Fibroblast of lung (primary cell): ENCODE measurements around the gene PANK4. TPM values are rescaled to one million over a fixed set of nuclear protein-coding genes. Genes with fewer than 3 reads are reported as not detected.

Source experiments
- DNase-seq, 2 donors: peaks; one replicate each; pipeline versions ENCODE4 v3.0.0 to v3.0.0-alpha.2; 2010; ENCODE audit warnings: low read depth in 2 of 2
- H2AFZ ChIP-seq: 2 replicates; pipeline ENCODE4 v1.5.1; 2012; ENCODE audit warnings: low read length, control low read depth, inconsistent platforms
- H3K27ac ChIP-seq: 2 replicates; pipeline ENCODE4 v1.5.1; 2011; ENCODE audit warnings: low read length, control low read depth; ENCODE audit not compliant: insufficient read depth
- H3K27me3 ChIP-seq: 2 replicates; pipeline ENCODE4 v1.5.1; 2011; ENCODE audit warnings: mild to moderate bottlenecking, low read length; ENCODE audit not compliant: control insufficient read depth, insufficient read depth
- H3K36me3 ChIP-seq: 2 replicates; pipeline ENCODE4 v1.5.1; 2011; ENCODE audit warnings: low read length; ENCODE audit not compliant: control insufficient read depth, insufficient read depth
- H3K4me1 ChIP-seq: 2 replicates; pipeline ENCODE4 v1.5.1; 2011; ENCODE audit warnings: low read length; ENCODE audit not compliant: control insufficient read depth, insufficient read depth; ENCODE audit errors: extremely low read depth
- H3K4me2 ChIP-seq: 2 replicates; pipeline ENCODE4 v1.5.1; 2011; ENCODE audit warnings: low read length, control low read depth; ENCODE audit not compliant: insufficient read depth; ENCODE audit errors: extremely low read depth
- H3K4me3 ChIP-seq, 4 experiments: fragments of 200-600 bp in 1 of 4; sonication (generic) in 1 of 4; replicated peaks in 1 of 4; 2 replicates each; pipeline ENCODE4 v1.5.1; 2011 to 2016; ENCODE audit warnings: low read length in 4 of 4, low read depth in 3 of 4, mild to moderate bottlenecking in 3 of 4, control low read depth in 2 of 4, inconsistent platforms in 1 of 4, mixed read lengths in 1 of 4; ENCODE audit not compliant: insufficient read depth in 1 of 4; ENCODE audit errors: control extremely low read depth in 1 of 4
- H3K79me2 ChIP-seq: 2 replicates; pipeline ENCODE4 v1.5.1; 2012; ENCODE audit warnings: mild to moderate bottlenecking, low read length, inconsistent platforms; ENCODE audit not compliant: control insufficient read depth, insufficient read depth
- H3K9ac ChIP-seq: 2 replicates; pipeline ENCODE4 v1.5.1; 2011; ENCODE audit warnings: mild to moderate bottlenecking, low read length, control low read depth; ENCODE audit not compliant: insufficient read depth
- H3K9me3 ChIP-seq: 2 replicates; pipeline ENCODE4 v1.5.1; 2012; ENCODE audit warnings: low read depth, low read length; ENCODE audit not compliant: control insufficient read depth, insufficient read depth
- H4K20me1 ChIP-seq: 2 replicates; pipeline ENCODE4 v1.5.1; 2011; ENCODE audit warnings: low read length; ENCODE audit not compliant: control insufficient read depth, insufficient read depth; ENCODE audit errors: extremely low read depth
- CTCF ChIP-seq, 2 donors: IDR thresholded peaks in 1 of 2; conservative IDR thresholded peaks in 1 of 2; 1 replicate in 1 of 2; 2 replicates in 1 of 2; pipeline ENCODE4 v1.5.1; 2011 to 2012; ENCODE audit warnings: low read length in 2 of 2, control low read depth in 1 of 2, inconsistent platforms in 1 of 2, low read depth in 1 of 2, mild to moderate bottlenecking in 1 of 2
- EZH2 ChIP-seq: IDR thresholded peaks from 2 replicates; pipeline ENCODE4 v1.5.1; 2012; ENCODE audit warnings: low read length, control low read depth, mild to moderate bottlenecking; ENCODE audit errors: missing control alignments
- polyA plus RNA-seq, 2 donors: library from polyadenylated mRNA; depleted of rRNA in 1 of 2; stranded (reverse) in 1 of 2; unstranded in 1 of 2; fragments of >200 nt; gene quantifications; 2 replicates each; pipeline ENCODE4 v1.2.1, GENCODE V29; 2011 to 2012; ENCODE audit warnings: missing spikeins in 1 of 2
- total RNA-seq: library from RNA; depleted of rRNA; stranded (reverse); fragments of >200 nt; gene quantifications from 2 replicates; pipeline ENCODE4 v1.2.1, GENCODE V29; 2014

Gene PANK4
- total and polyA plus RNA-seq, 2 donors (not counting 1 experiment from before 2014, with no cell fraction given), result 8.5 to 17.0 TPM

GRCh38 chr1:2482588-2482987 is 43.8 kb downstream of the PANK4 start:
- Histone ChIP-seq H2AFZ (no peak overlapping the region), H3K9me3 (no peaks in the 10 kb centered on the region), H3K27ac (no peak overlapping the region)

GRCh38 chr1:2481885-2482284 is 44.5 kb downstream of the PANK4 start:
- TF ChIP-seq CTCF (conservative IDR thresholded peaks at IDR 0.05 in 1 of 2, IDR thresholded peaks at IDR 0.05 in 1 of 2; ENCODE audit: low read depth in 1 of 2, low read length in 2 of 2) (no peak), EZH2 (no peak)
- Histone ChIP-seq H3K27ac (no peak overlapping the region), H2AFZ (no peak overlapping the region), H3K79me2 (no peaks in the 10 kb centered on the region), H3K4me3 (no peak overlapping the region), H3K4me1 (no peaks in the 10 kb centered on the region), H4K20me1 (no peaks in the 10 kb centered on the region), H3K9ac (no peak overlapping the region), H3K9me3 (no peaks in the 10 kb centered on the region), H3K36me3 (no peaks in the 10 kb centered on the region), H3K27me3 (no peaks in the 10 kb centered on the region), H3K4me2 (no peak overlapping the region)
- DNase-seq, result no peak

More at GRCh38 chr1:2482588-2482987, 43.8 kb downstream of the PANK4 start:
- no peaks in the 10 kb centered on the region for H3K4me1 ChIP-seq
- H3K9ac ChIP-seq, result no peak overlapping the region
- no peak overlapping the region for H3K4me2 ChIP-seq
- DNase-seq, result no peak
- no peaks in the 10 kb centered on the region for H4K20me1 ChIP-seq
- no peaks in the 10 kb centered on the region for H3K36me3 ChIP-seq
- H3K79me2 ChIP-seq, result no peaks in the 10 kb centered on the region
- no peak overlapping the region for H3K4me3 ChIP-seq
- TF ChIP-seq CTCF (conservative IDR thresholded peaks at IDR 0.05 in 1 of 2, IDR thresholded peaks at IDR 0.05 in 1 of 2; ENCODE audit: low read depth in 1 of 2, low read length in 2 of 2) (no peak), EZH2 (no peak)
- no peaks in the 10 kb centered on the region for H3K27me3 ChIP-seq

- H3K4me1 ChIP-seq, result no peaks in the 10 kb centered on the region
- no peaks in the 10 kb centered on the region for H3K27me3 ChIP-seq
- no peak overlapping the region for H3K27ac ChIP-seq
- no peak overlapping the region for H2AFZ ChIP-seq
- DNase-seq, result no peak
- no peak overlapping the region for H3K4me2 ChIP-seq
- H4K20me1 ChIP-seq, result no peaks in the 10 kb centered on the region
- no peak for TF ChIP-seq CTCF (conservative IDR thresholded peaks at IDR 0.05 in 1 of 2, IDR thresholded peaks at IDR 0.05 in 1 of 2; ENCODE audit: low read depth in 1 of 2, low read length in 2 of 2)
- TF ChIP-seq EZH2, result no peak
- no peaks in the 10 kb centered on the region for H3K36me3 ChIP-seq
- H3K9ac ChIP-seq, result no peak overlapping the region
- H3K4me3 ChIP-seq, result no peak overlapping the region
- no peaks in the 10 kb centered on the region for H3K9me3 ChIP-seq
- H3K79me2 ChIP-seq, result no peaks in the 10 kb centered on the region
Observed at GRCh38 chr1:2480986-2481364, 45.4 kb downstream of the PANK4 start.
